Right atrium auricular region (tissue), 2 donors: ENCODE data around the gene BAAT. TPM values are rescaled to one million over a fixed set of nuclear protein-coding genes. Genes with fewer than 3 reads are reported as not detected.

ENCODE experiments used
- DNase-seq: peaks from one replicate; pipeline ENCODE4 v3.0.0-alpha.2; 2019; ENCODE audit warnings: low spot score
- H3K27ac ChIP-seq, 2 donors: fragments of 200-600 bp; sonication (generic); 1 replicate in 1 of 2; 2 replicates in 1 of 2; pipeline ENCODE4 v1.5.1; 2016 to 2019
- H3K27me3 ChIP-seq, 2 donors: fragments of 200-600 bp; sonication (generic); one replicate each; pipeline versions ENCODE4 v1.5.1 to v1.6.0; 2017 to 2019
- H3K36me3 ChIP-seq: fragments of 200-600 bp; sonication (generic); one replicate; pipeline ENCODE4 v1.5.1; 2016
- H3K4me1 ChIP-seq, 2 donors: fragments of 200-600 bp; sonication (generic); one replicate each; pipeline versions ENCODE4 v1.5.1 to v1.6.0; 2017 to 2019
- H3K4me3 ChIP-seq, 2 donors: fragments of 200-600 bp; sonication (generic); 1 replicate in 1 of 2; 2 replicates in 1 of 2; pipeline ENCODE4 v1.5.1; 2017 to 2019; ENCODE audit warnings: mild to moderate bottlenecking in 1 of 2, moderate library complexity in 1 of 2
- H3K9me3 ChIP-seq, 2 donors: fragments of 200-600 bp; sonication (generic); one replicate each; pipeline ENCODE4 v1.5.1; 2019
- CTCF ChIP-seq, 2 donors: fragments of 200-600 bp; sonication (generic); IDR thresholded peaks; one replicate each; pipeline ENCODE4 v1.5.1; 2019; ENCODE audit warnings: antibody characterized with exemption in 2 of 2
- total RNA-seq, 2 donors: library from RNA; depleted of rRNA; stranded (reverse); fragments of >200 nt; gene quantifications; one replicate each; pipeline ENCODE4 v1.1.0, GENCODE V29; 2016

The BAAT gene
- total RNA-seq, 2 donors from 2014 or later = 0.20 TPM; not detected in 1

DNA sequence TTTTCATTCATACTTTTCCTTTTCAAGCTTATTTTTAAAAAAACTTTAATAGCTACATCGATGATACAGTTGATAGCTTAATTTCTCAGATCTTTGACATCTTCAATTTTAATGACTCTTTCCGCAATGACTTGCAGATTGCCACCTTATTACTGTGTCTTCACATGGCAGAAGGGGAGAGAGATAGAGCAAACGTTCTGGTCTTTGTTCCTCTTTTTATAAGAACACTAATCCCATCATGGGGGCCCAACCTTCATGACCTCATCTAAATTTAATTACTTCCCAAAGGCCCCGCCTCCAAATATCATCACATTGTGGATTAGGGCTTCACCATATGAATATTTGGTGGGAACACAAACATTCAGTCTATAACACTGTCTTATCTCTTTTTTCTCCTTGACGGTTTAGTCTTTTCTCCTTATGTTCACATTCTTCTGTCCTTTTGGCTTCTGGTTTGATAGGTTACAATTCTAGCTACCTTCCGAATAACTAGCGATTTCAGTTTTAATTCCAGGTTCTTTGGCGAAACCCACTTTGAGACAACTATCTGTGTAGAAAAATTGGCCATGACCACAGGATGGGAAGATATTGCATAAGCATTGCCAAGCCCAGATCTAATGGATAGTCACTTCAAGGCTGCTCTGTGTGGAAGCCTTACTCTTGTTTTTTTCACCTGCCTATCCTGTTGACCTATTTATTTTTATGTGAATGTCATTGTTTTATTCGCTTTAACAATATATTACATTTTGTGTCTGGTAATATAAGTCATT lies 18.9 kb upstream of the BAAT start:
- Histone ChIP-seq H3K9me3 (peaks cover 21 to 63% of the 10 kb centered on the region in 2 donors), H3K4me3 (no peak overlapping the region)

GRCh38 chr9:101400120-101400519 lies 15.3 kb upstream of the BAAT start:
- H3K4me3 ChIP-seq = peak overlapping the region; percentile 75 to 84
- H3K36me3 ChIP-seq = peaks cover 51% of the 10 kb centered on the region
- DNase-seq = no peak
- no peak for TF ChIP-seq CTCF (IDR thresholded peaks at IDR 0.05)
- peak overlapping the region; percentile 87 to 92 for H3K27ac ChIP-seq
- peaks cover 3 to 27% of the 10 kb centered on the region in 2 donors for H3K9me3 ChIP-seq
- H3K27me3 ChIP-seq = no peaks in the 10 kb centered on the region
- peaks cover 0 to 40% of the 10 kb centered on the region in 2 donors for H3K4me1 ChIP-seq

More for the DNA sequence above, 18.9 kb upstream of the BAAT start:
- peaks cover 86% of the 10 kb centered on the region for H3K36me3 ChIP-seq
- TF ChIP-seq CTCF (IDR thresholded peaks at IDR 0.05) = no peak
- H3K4me1 ChIP-seq = peaks cover 0 to 18% of the 10 kb centered on the region in 2 donors
- H3K27ac ChIP-seq = no peak overlapping the region
- no peak for DNase-seq
- H3K27me3 ChIP-seq = no peaks in the 10 kb centered on the region

- Histone ChIP-seq H3K4me3 (peak overlapping the region; percentile 75 to 84), H3K27ac (peak overlapping the region; percentile 87 to 92), H3K9me3 (peaks cover 3 to 22% of the 10 kb centered on the region in 2 donors), H3K36me3 (peaks cover 45% of the 10 kb centered on the region), H3K27me3 (no peaks in the 10 kb centered on the region), H3K4me1 (peaks cover 0 to 40% of the 10 kb centered on the region in 2 donors)
- no peak for DNase-seq
- TF ChIP-seq CTCF (IDR thresholded peaks at IDR 0.05) = no peak
Observed at GRCh38 chr9:101399643-101399970, 14.8 kb upstream of the BAAT start.

DNA sequence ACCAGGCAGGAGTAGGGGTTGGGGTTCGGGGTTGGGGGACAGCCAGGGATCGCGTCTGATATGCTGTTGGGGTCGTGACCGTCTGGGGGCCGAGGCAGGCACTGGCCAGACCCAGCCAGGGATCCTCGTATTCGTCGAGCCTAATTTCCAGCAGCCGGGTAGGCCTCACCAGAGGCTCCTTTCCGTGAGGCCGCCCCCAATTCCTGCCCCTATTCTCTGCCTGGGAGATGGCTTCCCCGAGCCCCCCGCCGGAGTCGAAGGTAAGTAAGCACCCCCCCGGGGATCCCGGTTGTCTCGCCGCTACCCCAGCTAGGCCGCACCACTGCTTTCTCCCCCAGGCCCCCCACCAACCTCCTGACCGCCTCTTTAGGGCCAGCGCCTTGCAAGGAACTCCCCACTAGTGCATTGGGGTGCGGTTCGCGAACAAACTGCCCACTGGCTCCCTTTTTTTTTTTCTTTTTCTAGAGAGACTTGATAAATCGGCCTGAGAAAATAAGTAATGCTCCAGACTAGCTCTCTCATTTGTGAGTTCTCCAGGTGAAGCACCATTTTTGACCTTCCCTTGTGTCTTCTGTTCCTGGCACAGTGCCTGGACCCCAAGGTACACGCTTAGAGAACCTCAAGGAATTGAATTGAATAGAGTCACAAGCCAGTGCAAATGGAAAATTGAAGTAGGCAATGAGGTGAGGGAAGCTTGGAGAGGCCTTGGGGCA lies 14.3 kb upstream of the BAAT start:
- Histone ChIP-seq H3K27ac (peak overlapping the region; percentile 87 to 92), H3K27me3 (no peaks in the 10 kb centered on the region), H3K9me3 (peaks cover 3 to 17% of the 10 kb centered on the region in 2 donors), H3K4me3 (peak overlapping the region; percentile 75 to 84), H3K4me1 (peaks cover 0 to 40% of the 10 kb centered on the region in 2 donors), H3K36me3 (peaks cover 40% of the 10 kb centered on the region)
- DNase-seq = no peak
- no peak for TF ChIP-seq CTCF (IDR thresholded peaks at IDR 0.05)

- TF ChIP-seq CTCF (IDR thresholded peaks at IDR 0.05) = no peak
- peaks cover 0 to 40% of the 10 kb centered on the region in 2 donors for H3K4me1 ChIP-seq
- peaks cover 32% of the 10 kb centered on the region for H3K36me3 ChIP-seq
- H3K27me3 ChIP-seq = no peaks in the 10 kb centered on the region
- peak within 1 kb of the TSS; percentile 75 to 84 for H3K4me3 ChIP-seq
- H3K27ac ChIP-seq = peak within 1 kb of the TSS; percentile 87 to 92
- peak; percentile 99 for DNase-seq
- H3K9me3 ChIP-seq = peaks cover 3 to 16% of the 10 kb centered on the region in 2 donors
Observed at GRCh38 chr9:101398068-101398929, 13.5 kb upstream of the BAAT start, which contains the start of the genes MRPL50 and ZNF189. Gene MRPL50, minus strand, starts transcription at chr9:101398618. Its CDS starts 26 bp downstream, at chr9:101398592. Gene ZNF189, plus strand, starts transcription at chr9:101398851. Its CDS starts 306 bp downstream, at chr9:101399157.
